ENCODE results near the gene OTUD3. TPM values are rescaled to one million over a fixed set of nuclear protein-coding genes. Genes with fewer than 3 reads are reported as not detected.
"Not testable (repeated sequence)": the region's sequence is repeated elsewhere in the genome, so short reads cannot be mapped to it uniquely, and the experiment has no call there.

The OTUD3 gene
- polyA plus RNA-seq, 1 donor (not counting 4 experiments of a cell fraction or from before 2014, with no cell fraction given) = 7.0 TPM

DNA sequence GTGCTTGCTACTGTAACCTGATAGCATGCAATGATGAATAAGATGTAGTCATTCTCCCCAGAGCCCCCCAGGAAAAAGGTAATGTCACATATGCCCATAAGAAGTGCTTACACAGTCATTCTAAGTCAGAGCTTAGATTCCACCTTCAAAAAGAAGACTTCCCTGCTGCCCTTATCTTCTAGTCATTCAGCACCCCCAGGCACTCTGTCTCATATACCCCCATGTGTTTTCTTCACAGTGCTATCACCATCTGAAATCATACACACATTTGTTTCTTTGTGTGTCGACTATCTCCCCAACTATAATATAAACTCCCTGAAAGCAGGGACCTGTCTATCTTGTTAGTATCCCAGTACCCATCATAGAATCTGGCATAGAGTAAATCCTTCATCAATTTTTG is 16.2 kb upstream of the OTUD3 start:
- Histone ChIP-seq H3K9me1 (ENCODE audit: control insufficient read depth, extremely low read depth, insufficient read depth, low read length) (no peaks in the 10 kb centered on the region), H3K27me3 (ENCODE audit: control insufficient read depth, extremely low read depth, insufficient read depth, low read length) (no peaks in the 10 kb centered on the region), H3K4me1 (ENCODE audit: control insufficient read depth, extremely low read depth, insufficient read depth, low read length) (peaks cover 13% of the 10 kb centered on the region), H3K4me2 (ENCODE audit: control insufficient read depth, extremely low read depth, insufficient read depth, low read depth, low read length) (no peak overlapping the region), H3K27ac (ENCODE audit: control insufficient read depth, insufficient read depth, low read length) (no peak overlapping the region), H3K36me3 (ENCODE audit: control insufficient read depth in 2 of 2, extremely low read depth in 1 of 2, insufficient read depth in 2 of 2, low read length in 2 of 2) (no peaks in the 10 kb centered on the region), H2AFZ (ENCODE audit: control insufficient read depth, low read length) (no peak overlapping the region), H3K9ac (ENCODE audit: control insufficient read depth, extremely low read depth, insufficient read depth, low read length) (no peak overlapping the region), H4K20me1 (ENCODE audit: control insufficient read depth, extremely low read depth, insufficient read depth, low read length) (no peaks in the 10 kb centered on the region), H3K4me3 (ENCODE audit: control insufficient read depth in 2 of 3, extremely low read depth in 1 of 3, insufficient read depth in 2 of 3, low read depth in 1 of 3, low read length in 3 of 3) (no peak overlapping the region), H3K9me3 (ENCODE audit: control insufficient read depth, low read depth, low read length) (no peaks in the 10 kb centered on the region), H3K79me2 (ENCODE audit: control insufficient read depth, insufficient read depth, low read length) (no peaks in the 10 kb centered on the region)
- TF ChIP-seq, protein P1, sequence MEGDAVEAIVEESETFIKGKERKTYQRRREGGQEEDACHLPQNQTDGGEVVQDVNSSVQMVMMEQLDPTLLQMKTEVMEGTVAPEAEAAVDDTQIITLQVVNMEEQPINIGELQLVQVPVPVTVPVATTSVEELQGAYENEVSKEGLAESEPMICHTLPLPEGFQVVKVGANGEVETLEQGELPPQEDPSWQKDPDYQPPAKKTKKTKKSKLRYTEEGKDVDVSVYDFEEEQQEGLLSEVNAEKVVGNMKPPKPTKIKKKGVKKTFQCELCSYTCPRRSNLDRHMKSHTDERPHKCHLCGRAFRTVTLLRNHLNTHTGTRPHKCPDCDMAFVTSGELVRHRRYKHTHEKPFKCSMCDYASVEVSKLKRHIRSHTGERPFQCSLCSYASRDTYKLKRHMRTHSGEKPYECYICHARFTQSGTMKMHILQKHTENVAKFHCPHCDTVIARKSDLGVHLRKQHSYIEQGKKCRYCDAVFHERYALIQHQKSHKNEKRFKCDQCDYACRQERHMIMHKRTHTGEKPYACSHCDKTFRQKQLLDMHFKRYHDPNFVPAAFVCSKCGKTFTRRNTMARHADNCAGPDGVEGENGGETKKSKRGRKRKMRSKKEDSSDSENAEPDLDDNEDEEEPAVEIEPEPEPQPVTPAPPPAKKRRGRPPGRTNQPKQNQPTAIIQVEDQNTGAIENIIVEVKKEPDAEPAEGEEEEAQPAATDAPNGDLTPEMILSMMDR (optimal IDR thresholded peaks at IDR 0.05 in 1 of 3, IDR thresholded peaks at IDR 0.05 in 1 of 3, conservative IDR thresholded peaks at IDR 0.05 in 1 of 3; ENCODE audit: extremely low read depth in 1 of 3, insufficient read depth in 2 of 3, low read length in 3 of 3) = no peak
- no peak for TF ChIP-seq EZH2 (IDR thresholded peaks at IDR 0.05; ENCODE audit: low read length)
- dilution Hi-C loops (cut with MboI; ENCODE audit: extremely low pct_ligation_motif_present, low sequenced_read_pairs) = no loop called here
- DNase-seq (ENCODE audit: low read depth, low spot score) (no peak), FAIRE-seq (no peak)

DNA sequence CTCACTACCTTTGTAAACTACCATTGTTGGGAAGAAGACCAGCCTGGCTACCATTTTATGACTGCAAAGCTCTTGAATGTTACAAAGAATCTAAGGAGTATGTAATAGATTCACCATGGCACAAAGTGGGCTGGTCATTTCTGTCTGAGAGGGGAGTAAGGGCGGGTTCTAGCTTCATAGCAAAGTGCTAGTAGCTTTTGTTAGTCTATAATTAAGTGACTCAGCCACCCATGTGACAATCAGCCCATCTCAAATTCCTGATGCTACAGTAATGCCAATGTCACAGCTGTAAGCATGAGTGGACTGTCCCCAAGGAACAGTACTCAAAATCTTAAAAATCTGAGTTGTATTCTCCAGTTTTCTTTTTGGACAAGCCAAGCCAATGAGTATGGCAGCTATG is 15.4 kb upstream of the OTUD3 start:
- Histone ChIP-seq H3K4me2 (ENCODE audit: control insufficient read depth, extremely low read depth, insufficient read depth, low read depth, low read length) (no peak overlapping the region), H3K4me1 (ENCODE audit: control insufficient read depth, extremely low read depth, insufficient read depth, low read length) (peaks cover 6% of the 10 kb centered on the region), H3K9me3 (ENCODE audit: control insufficient read depth, low read depth, low read length) (no peaks in the 10 kb centered on the region), H3K9me1 (ENCODE audit: control insufficient read depth, extremely low read depth, insufficient read depth, low read length) (no peaks in the 10 kb centered on the region), H3K79me2 (ENCODE audit: control insufficient read depth, insufficient read depth, low read length) (no peaks in the 10 kb centered on the region), H2AFZ (ENCODE audit: control insufficient read depth, low read length) (no peak overlapping the region), H3K9ac (ENCODE audit: control insufficient read depth, extremely low read depth, insufficient read depth, low read length) (no peak overlapping the region), H3K27ac (ENCODE audit: control insufficient read depth, insufficient read depth, low read length) (no peak overlapping the region), H4K20me1 (ENCODE audit: control insufficient read depth, extremely low read depth, insufficient read depth, low read length) (no peaks in the 10 kb centered on the region), H3K27me3 (ENCODE audit: control insufficient read depth, extremely low read depth, insufficient read depth, low read length) (no peaks in the 10 kb centered on the region), H3K4me3 (ENCODE audit: control insufficient read depth in 2 of 3, extremely low read depth in 1 of 3, insufficient read depth in 2 of 3, low read depth in 1 of 3, low read length in 3 of 3) (no peak overlapping the region), H3K36me3 (ENCODE audit: control insufficient read depth in 2 of 2, extremely low read depth in 1 of 2, insufficient read depth in 2 of 2, low read length in 2 of 2) (no peaks in the 10 kb centered on the region)
- FAIRE-seq (no peak), DNase-seq (ENCODE audit: low read depth, low spot score) (no peak)
- TF ChIP-seq EZH2 (IDR thresholded peaks at IDR 0.05; ENCODE audit: low read length) = no peak
- TF ChIP-seq, protein P1 (optimal IDR thresholded peaks at IDR 0.05 in 1 of 3, IDR thresholded peaks at IDR 0.05 in 1 of 3, conservative IDR thresholded peaks at IDR 0.05 in 1 of 3; ENCODE audit: extremely low read depth in 1 of 3, insufficient read depth in 2 of 3, low read length in 3 of 3) = no peak
- dilution Hi-C loops (cut with MboI; ENCODE audit: extremely low pct_ligation_motif_present, low sequenced_read_pairs) = no loop called here

DNA sequence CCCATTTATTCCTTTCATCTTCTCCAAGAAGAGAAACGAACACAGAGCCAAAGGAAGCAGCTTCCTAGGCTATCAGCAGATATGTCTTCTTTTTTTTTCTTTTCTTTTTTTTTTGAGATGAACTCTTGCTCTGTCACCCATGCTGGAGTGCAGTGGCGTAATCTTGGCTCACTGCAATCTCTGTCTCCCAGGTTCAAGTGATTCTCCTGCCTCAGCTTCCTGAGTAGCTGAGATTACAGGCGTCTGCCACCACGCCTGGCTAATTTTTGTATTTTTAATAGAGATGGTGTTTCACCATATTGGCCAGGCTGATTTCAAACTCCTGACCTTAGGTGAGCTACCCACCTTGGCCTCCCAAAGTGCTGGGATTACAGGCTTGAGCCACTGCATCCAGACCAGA is 13.6 kb upstream of the OTUD3 start:
- H3K4me2 ChIP-seq (ENCODE audit: control insufficient read depth, extremely low read depth, insufficient read depth, low read depth, low read length); H3K79me2 ChIP-seq (ENCODE audit: control insufficient read depth, insufficient read depth, low read length); H3K36me3 ChIP-seq (ENCODE audit: control insufficient read depth in 2 of 2, extremely low read depth in 1 of 2, insufficient read depth in 2 of 2, low read length in 2 of 2); H3K9me1 ChIP-seq (ENCODE audit: control insufficient read depth, extremely low read depth, insufficient read depth, low read length); H4K20me1 ChIP-seq (ENCODE audit: control insufficient read depth, extremely low read depth, insufficient read depth, low read length); H3K4me1 ChIP-seq (ENCODE audit: control insufficient read depth, extremely low read depth, insufficient read depth, low read length); FAIRE-seq; DNase-seq (ENCODE audit: low read depth, low spot score); H3K9ac ChIP-seq (ENCODE audit: control insufficient read depth, extremely low read depth, insufficient read depth, low read length); H3K4me3 ChIP-seq (ENCODE audit: control insufficient read depth in 2 of 3, extremely low read depth in 1 of 3, insufficient read depth in 2 of 3, low read depth in 1 of 3, low read length in 3 of 3); H3K9me3 ChIP-seq (ENCODE audit: control insufficient read depth, low read depth, low read length); H3K27me3 ChIP-seq (ENCODE audit: control insufficient read depth, extremely low read depth, insufficient read depth, low read length); H2AFZ ChIP-seq (ENCODE audit: control insufficient read depth, low read length); H3K27ac ChIP-seq (ENCODE audit: control insufficient read depth, insufficient read depth, low read length); dilution Hi-C loops (cut with MboI; ENCODE audit: extremely low pct_ligation_motif_present, low sequenced_read_pairs): not testable (repeated sequence)

DNA sequence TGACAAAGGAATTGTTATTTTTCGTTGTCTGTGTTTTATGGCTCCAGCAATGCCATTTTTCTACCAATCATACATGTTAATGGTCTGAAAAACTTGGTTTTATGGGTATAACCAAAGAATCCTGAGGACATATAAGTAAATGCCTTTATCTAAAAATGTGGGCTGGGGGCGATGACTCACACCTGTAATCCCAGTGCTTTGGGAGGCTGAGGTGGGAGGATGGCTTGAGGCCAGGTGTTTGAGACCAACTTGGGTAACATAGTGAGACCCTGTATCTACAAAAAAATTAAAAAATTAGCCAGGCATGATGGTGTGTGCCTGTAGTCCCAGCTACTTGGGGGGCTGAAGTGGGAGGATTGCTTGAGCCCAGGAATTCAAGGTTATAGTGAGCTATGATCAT is 12.7 kb upstream of the OTUD3 start:
- H3K4me3 ChIP-seq (ENCODE audit: control insufficient read depth in 2 of 3, extremely low read depth in 1 of 3, insufficient read depth in 2 of 3, low read depth in 1 of 3, low read length in 3 of 3); H3K4me2 ChIP-seq (ENCODE audit: control insufficient read depth, extremely low read depth, insufficient read depth, low read depth, low read length); DNase-seq (ENCODE audit: low read depth, low spot score); H3K9me3 ChIP-seq (ENCODE audit: control insufficient read depth, low read depth, low read length); H3K27ac ChIP-seq (ENCODE audit: control insufficient read depth, insufficient read depth, low read length); H3K4me1 ChIP-seq (ENCODE audit: control insufficient read depth, extremely low read depth, insufficient read depth, low read length); H3K9ac ChIP-seq (ENCODE audit: control insufficient read depth, extremely low read depth, insufficient read depth, low read length); H3K36me3 ChIP-seq (ENCODE audit: control insufficient read depth in 2 of 2, extremely low read depth in 1 of 2, insufficient read depth in 2 of 2, low read length in 2 of 2); H4K20me1 ChIP-seq (ENCODE audit: control insufficient read depth, extremely low read depth, insufficient read depth, low read length); H3K79me2 ChIP-seq (ENCODE audit: control insufficient read depth, insufficient read depth, low read length); FAIRE-seq; H3K27me3 ChIP-seq (ENCODE audit: control insufficient read depth, extremely low read depth, insufficient read depth, low read length); H2AFZ ChIP-seq (ENCODE audit: control insufficient read depth, low read length); H3K9me1 ChIP-seq (ENCODE audit: control insufficient read depth, extremely low read depth, insufficient read depth, low read length); dilution Hi-C loops (cut with MboI; ENCODE audit: extremely low pct_ligation_motif_present, low sequenced_read_pairs): not testable (repeated sequence)

All from keratinocyte (primary cell).